Hepatocyte (in vitro differentiated cells): Measurements from ENCODE around the gene VEPH1. TPM values are rescaled to one million over a fixed set of nuclear protein-coding genes. Genes with fewer than 3 reads are reported as not detected.

Experiments used
- DNase-seq: peaks from one replicate; pipeline ENCODE4 v3.0.0-alpha.2; 2016; ENCODE audit warnings: low spot score
- H2AFZ ChIP-seq: fragments of 200-600 bp; sonication (generic); 2 replicates; pipeline ENCODE4 v1.6.0; 2016; ENCODE audit warnings: antibody characterized with exemption, mild to moderate bottlenecking
- H3K27ac ChIP-seq: fragments of 200-600 bp; sonication (generic); 2 replicates; pipeline ENCODE4 v1.5.1; 2016; ENCODE audit warnings: mild to moderate bottlenecking
- H3K27me3 ChIP-seq: fragments of 200-600 bp; sonication (generic); 2 replicates; pipeline ENCODE4 v1.6.1; 2016
- H3K36me3 ChIP-seq: fragments of 200-600 bp; sonication (generic); replicated peaks from 2 replicates; pipeline ENCODE4 v1.5.1; 2016; ENCODE audit warnings: low read depth; ENCODE audit not compliant: insufficient read depth
- H3K4me1 ChIP-seq: fragments of 200-600 bp; sonication (generic); 2 replicates; pipeline ENCODE4 v1.5.1; 2016; ENCODE audit warnings: mild to moderate bottlenecking, moderate library complexity; ENCODE audit not compliant: insufficient read depth
- H3K4me2 ChIP-seq: fragments of 200-600 bp; sonication (generic); 2 replicates; pipeline ENCODE4 v1.6.0; 2016
- H3K4me3 ChIP-seq: fragments of 200-600 bp; sonication (generic); 2 replicates; pipeline ENCODE4 v1.5.1; 2016; ENCODE audit warnings: mild to moderate bottlenecking
- H3K79me2 ChIP-seq: fragments of 200-600 bp; sonication (generic); 2 replicates; pipeline ENCODE4 v1.6.0; 2017; ENCODE audit warnings: mild to moderate bottlenecking
- H3K9me2 ChIP-seq: fragments of 200-600 bp; sonication (generic); replicated peaks from 2 replicates; pipeline ENCODE4 v1.6.0; 2017; ENCODE audit warnings: mild to moderate bottlenecking; ENCODE audit not compliant: insufficient read depth
- H3K9me3 ChIP-seq: fragments of 200-600 bp; sonication (generic); 2 replicates; pipeline ENCODE4 v1.5.1; 2016; ENCODE audit warnings: low read depth, mild to moderate bottlenecking
- H4K20me1 ChIP-seq: fragments of 200-600 bp; sonication (generic); 2 replicates; pipeline ENCODE4 v1.6.0; 2016; ENCODE audit warnings: mild to moderate bottlenecking; ENCODE audit not compliant: insufficient read depth, poor library complexity, severe bottlenecking
- EZH2 ChIP-seq: fragments of 200-600 bp; sonication (generic); IDR thresholded peaks from 2 replicates; pipeline ENCODE4 v1.6.1; 2016; ENCODE audit warnings: antibody characterized with exemption, mild to moderate bottlenecking, borderline replicate concordance
- EZH2phosphoT487 ChIP-seq: fragments of 200-600 bp; sonication (generic); IDR thresholded peaks from one replicate; pipeline ENCODE4 v1.6.1; 2018; ENCODE audit warnings: antibody characterized with exemption, mild to moderate bottlenecking, low read depth, moderate library complexity; ENCODE audit not compliant: unreplicated experiment, severe bottlenecking
- WGBS: methylation state at CpG from one replicate; pipeline ENCODE4 v1.1.6; 2016; ENCODE audit warnings: low lambda C conversion rate; ENCODE audit errors: missing lambda C conversion rate; 5-methylcytosine and 5-hydroxymethylcytosine counted together
- polyA plus RNA-seq: library from polyadenylated mRNA; unstranded; fragments of >200 nt; fragmentation: Nextera tagmentation; extraction: Ambion mirVana; gene quantifications from 2 replicates; pipeline ENCODE4 v1.2.1, GENCODE V29; 2016
- total RNA-seq: library from RNA; depleted of rRNA; stranded (reverse); fragments of >200 nt; gene quantifications from 2 replicates; pipeline ENCODE4 v1.2.3, GENCODE V29; 2014
- TF ChIP-seq, protein P1 (sequence below): fragments of 200-600 bp; sonication (generic); IDR thresholded peaks from 2 replicates; pipeline ENCODE4 v1.5.1; 2016; ENCODE audit warnings: antibody characterized with exemption, mild to moderate bottlenecking; ENCODE audit not compliant: poor library complexity

The VEPH1 gene
- total and polyA plus RNA-seq, 2 experiments from 2014 or later, result 2.5 to 4.7 TPM

DNA sequence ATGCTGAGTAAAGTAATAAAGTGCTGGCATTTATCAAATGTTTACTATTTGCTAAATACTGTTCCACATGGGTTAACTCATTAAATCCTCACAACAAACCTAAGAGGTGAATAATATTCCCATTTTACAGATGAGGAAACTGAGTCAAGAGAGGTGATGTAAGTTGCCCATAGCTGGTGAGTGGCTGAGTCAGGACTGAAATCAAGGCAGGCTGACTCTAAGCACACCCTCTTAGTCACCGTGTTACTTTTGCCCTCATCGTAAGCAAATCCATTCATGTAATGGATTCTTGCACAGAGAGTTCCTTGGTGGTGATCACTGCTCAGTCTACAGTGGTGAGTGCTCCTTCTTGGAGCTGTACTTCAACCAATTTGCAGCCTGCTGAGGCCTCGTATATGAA is 95.4 kb downstream of the VEPH1 start:
- Histone ChIP-seq H3K4me3 (no peak overlapping the region), H2AFZ (no peak overlapping the region), H4K20me1 (no peaks in the 10 kb centered on the region), H3K9me2 (no peaks in the 10 kb centered on the region), H3K27me3 (no peaks in the 10 kb centered on the region), H3K4me1 (no peaks in the 10 kb centered on the region), H3K36me3 (no peaks in the 10 kb centered on the region), H3K9me3 (no peaks in the 10 kb centered on the region), H3K4me2 (no peak overlapping the region), H3K79me2 (no peaks in the 10 kb centered on the region), H3K27ac (no peak overlapping the region)
- TF ChIP-seq EZH2 (no peak), EZH2phosphoT487 (no peak)
- TF ChIP-seq, protein P1, sequence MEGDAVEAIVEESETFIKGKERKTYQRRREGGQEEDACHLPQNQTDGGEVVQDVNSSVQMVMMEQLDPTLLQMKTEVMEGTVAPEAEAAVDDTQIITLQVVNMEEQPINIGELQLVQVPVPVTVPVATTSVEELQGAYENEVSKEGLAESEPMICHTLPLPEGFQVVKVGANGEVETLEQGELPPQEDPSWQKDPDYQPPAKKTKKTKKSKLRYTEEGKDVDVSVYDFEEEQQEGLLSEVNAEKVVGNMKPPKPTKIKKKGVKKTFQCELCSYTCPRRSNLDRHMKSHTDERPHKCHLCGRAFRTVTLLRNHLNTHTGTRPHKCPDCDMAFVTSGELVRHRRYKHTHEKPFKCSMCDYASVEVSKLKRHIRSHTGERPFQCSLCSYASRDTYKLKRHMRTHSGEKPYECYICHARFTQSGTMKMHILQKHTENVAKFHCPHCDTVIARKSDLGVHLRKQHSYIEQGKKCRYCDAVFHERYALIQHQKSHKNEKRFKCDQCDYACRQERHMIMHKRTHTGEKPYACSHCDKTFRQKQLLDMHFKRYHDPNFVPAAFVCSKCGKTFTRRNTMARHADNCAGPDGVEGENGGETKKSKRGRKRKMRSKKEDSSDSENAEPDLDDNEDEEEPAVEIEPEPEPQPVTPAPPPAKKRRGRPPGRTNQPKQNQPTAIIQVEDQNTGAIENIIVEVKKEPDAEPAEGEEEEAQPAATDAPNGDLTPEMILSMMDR, result no peak
- WGBS, result 95% methylated on average over 3 of the region's 3 CpGs
- DNase-seq, result no peak

DNA sequence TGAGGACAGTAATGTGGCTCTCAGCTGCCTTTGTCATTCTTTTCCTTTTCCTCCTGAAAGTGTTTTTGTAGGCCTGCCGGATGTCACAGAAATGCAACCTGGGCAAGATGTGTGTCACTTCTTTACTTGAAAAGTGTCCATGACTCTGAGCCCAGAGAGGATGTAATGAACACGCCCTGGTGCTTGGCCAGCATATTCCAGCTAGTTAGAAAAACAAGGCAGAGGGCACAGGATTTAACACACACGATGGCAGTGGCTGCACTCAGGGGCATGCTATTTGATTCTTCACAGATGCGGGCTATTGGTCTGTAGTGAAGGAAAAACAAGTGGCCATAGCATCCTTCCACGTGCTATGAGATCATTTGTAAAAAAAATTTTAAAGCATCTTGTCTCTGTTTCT is 96.8 kb downstream of the VEPH1 start:
- Histone ChIP-seq H3K27me3 (peaks cover 3% of the 10 kb centered on the region), H3K9me2 (no peaks in the 10 kb centered on the region), H3K4me2 (no peak overlapping the region), H4K20me1 (no peaks in the 10 kb centered on the region), H2AFZ (no peak overlapping the region), H3K27ac (no peak overlapping the region), H3K36me3 (no peaks in the 10 kb centered on the region), H3K9me3 (no peaks in the 10 kb centered on the region), H3K4me1 (no peaks in the 10 kb centered on the region), H3K79me2 (no peaks in the 10 kb centered on the region), H3K4me3 (no peak overlapping the region)
- 94% methylated on average over 5 of the region's 5 CpGs for WGBS
- no peak for DNase-seq
- no peak for TF ChIP-seq EZH2phosphoT487
- TF ChIP-seq, protein P1, result no peak
- no peak for TF ChIP-seq EZH2

DNA sequence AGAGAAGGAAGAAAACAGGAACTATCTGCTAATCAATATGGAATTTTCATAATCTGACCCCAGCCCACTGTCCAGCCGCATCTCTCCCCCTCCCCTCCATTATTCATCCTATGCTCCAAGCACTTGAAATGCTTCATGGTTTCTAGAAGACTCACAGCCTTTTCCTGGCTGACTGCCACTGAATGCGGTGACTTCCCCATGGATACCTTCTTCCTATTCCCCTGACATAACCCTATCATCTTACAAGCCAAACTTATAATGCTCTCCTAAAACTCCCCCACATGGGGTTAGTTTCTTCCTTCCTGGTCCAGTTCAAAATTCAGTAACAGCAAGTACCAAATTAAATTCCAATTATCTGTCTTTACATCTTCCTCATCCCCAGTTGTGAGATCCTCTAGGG is 97.8 kb downstream of the VEPH1 start:
- H3K4me1 ChIP-seq, result no peaks in the 10 kb centered on the region
- H3K9me3 ChIP-seq, result no peaks in the 10 kb centered on the region
- no peaks in the 10 kb centered on the region for H3K79me2 ChIP-seq
- H4K20me1 ChIP-seq, result no peaks in the 10 kb centered on the region
- WGBS, result 93% methylated on average over 2 of the region's 2 CpGs
- no peak overlapping the region for H3K4me3 ChIP-seq
- H3K9me2 ChIP-seq, result no peaks in the 10 kb centered on the region
- H3K36me3 ChIP-seq, result no peaks in the 10 kb centered on the region
- no peak overlapping the region for H3K4me2 ChIP-seq
- peaks cover 3% of the 10 kb centered on the region for H3K27me3 ChIP-seq
- TF ChIP-seq EZH2 (no peak), EZH2phosphoT487 (no peak)
- TF ChIP-seq, protein P1, result no peak
- DNase-seq, result no peak
- H2AFZ ChIP-seq, result no peak overlapping the region
- no peak overlapping the region for H3K27ac ChIP-seq

DNA sequence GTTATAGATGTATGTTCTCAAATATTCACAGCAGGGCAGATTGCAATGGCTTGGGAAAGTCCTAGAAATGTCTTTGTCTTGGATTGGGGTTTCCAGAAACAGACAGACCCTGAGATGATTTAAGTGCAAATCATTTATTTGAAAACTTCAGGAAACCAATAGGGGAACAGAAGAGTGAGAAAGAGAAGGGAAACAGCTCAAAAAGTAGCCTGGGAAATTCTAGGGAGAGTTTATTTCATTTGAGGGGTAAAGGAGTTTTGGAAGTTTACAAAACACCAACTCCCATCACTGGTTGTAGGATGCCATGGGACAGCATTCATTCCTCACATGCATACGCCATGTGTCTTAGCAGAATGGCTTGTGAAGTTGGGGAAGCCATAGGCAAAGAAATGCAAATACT is 98.8 kb downstream of the VEPH1 start:
- Histone ChIP-seq H3K9me2 (no peaks in the 10 kb centered on the region), H3K4me2 (no peak overlapping the region), H2AFZ (no peak overlapping the region), H4K20me1 (no peaks in the 10 kb centered on the region), H3K4me3 (no peak overlapping the region), H3K36me3 (no peaks in the 10 kb centered on the region), H3K27ac (no peak overlapping the region), H3K27me3 (peaks cover 3% of the 10 kb centered on the region), H3K4me1 (no peaks in the 10 kb centered on the region), H3K79me2 (no peaks in the 10 kb centered on the region), H3K9me3 (no peaks in the 10 kb centered on the region)
- no peak for DNase-seq
- 27% methylated on average over 1 of the region's 1 CpG for WGBS
- TF ChIP-seq EZH2phosphoT487 (no peak), EZH2 (no peak)
- TF ChIP-seq, protein P1, result no peak
